BLaER1 treated with 17β-estradiol and CSF1 and Interleukin-3, amounts not matched to agents 10 nM and 100 nM (cell line): Measurements from ENCODE around the gene PTPRO.

Experiments used
- H3K27ac ChIP-seq, 11 experiments: shearing (Covaris generic); formaldehyde crosslinking; 2 replicates each; pipeline ENCODE4 v1.8.1; 2022
- H3K27me3 ChIP-seq, 11 experiments: shearing (Covaris generic); formaldehyde crosslinking; 2 replicates each; pipeline ENCODE4 v1.8.1; 2022
- H3K36me3 ChIP-seq, 11 experiments: shearing (Covaris generic); formaldehyde crosslinking; 2 replicates each; pipeline ENCODE4 v1.8.1; 2022
- H3K4me1 ChIP-seq, 10 experiments: shearing (Covaris generic); formaldehyde crosslinking; 2 replicates each; pipeline ENCODE4 v1.8.1; 2022
- H3K4me2 ChIP-seq, 11 experiments: shearing (Covaris generic); formaldehyde crosslinking; 2 replicates each; pipeline ENCODE4 v1.8.1; 2022
- H3K4me3 ChIP-seq, 10 experiments: shearing (Covaris generic); formaldehyde crosslinking; 2 replicates each; pipeline ENCODE4 v1.8.1; 2022
- H3K9ac ChIP-seq, 11 experiments: shearing (Covaris generic); formaldehyde crosslinking; 2 replicates each; pipeline ENCODE4 v1.8.1; 2022
- H3K9me3 ChIP-seq, 11 experiments: shearing (Covaris generic); formaldehyde crosslinking; replicated peaks in 1 of 11; 2 replicates each; pipeline ENCODE4 v1.8.1; 2022
- H4K20me1 ChIP-seq, 11 experiments: shearing (Covaris generic); formaldehyde crosslinking; 2 replicates each; pipeline ENCODE4 v1.8.1; 2022
- Cebpa-rat ChIP-seq, 11 experiments: shearing (Covaris generic); IDR thresholded peaks; 2 replicates each; pipeline ENCODE4 v1.8.1; 2022

PTPRO gene

GRCh38 chr12:15299947-15300346 lies 22.4 kb upstream of the PTPRO start:
- Histone ChIP-seq H3K4me3 (no peak overlapping the region), H3K27ac (no peak overlapping the region), H3K4me1 (no peaks in the 10 kb centered on the region), H4K20me1 (no peaks in the 10 kb centered on the region), H3K36me3 (no peaks in the 10 kb centered on the region), H3K27me3 (no peaks in the 10 kb centered on the region), H3K4me2 (no peak overlapping the region), H3K9ac (no peak overlapping the region), H3K9me3 (peaks cover 28 to 42% (median 34%) of the 10 kb centered on the region in 11 experiments)
- TF ChIP-seq Cebpa-rat (IDR thresholded peaks at IDR 0.05): no peak

- Histone ChIP-seq H3K4me3 (no peak overlapping the region), H3K27ac (no peak overlapping the region), H4K20me1 (no peaks in the 10 kb centered on the region), H3K9me3 (peaks cover 16 to 30% (median 17%) of the 10 kb centered on the region in 11 experiments), H3K4me2 (no peak overlapping the region), H3K9ac (no peak overlapping the region), H3K27me3 (no peaks in the 10 kb centered on the region), H3K4me1 (no peaks in the 10 kb centered on the region), H3K36me3 (no peaks in the 10 kb centered on the region)
- TF ChIP-seq Cebpa-rat (IDR thresholded peaks at IDR 0.05): no peak
These were observed 18.0 kb upstream of the PTPRO start for GRCh38 chr12:15304296-15304695.

DNA sequence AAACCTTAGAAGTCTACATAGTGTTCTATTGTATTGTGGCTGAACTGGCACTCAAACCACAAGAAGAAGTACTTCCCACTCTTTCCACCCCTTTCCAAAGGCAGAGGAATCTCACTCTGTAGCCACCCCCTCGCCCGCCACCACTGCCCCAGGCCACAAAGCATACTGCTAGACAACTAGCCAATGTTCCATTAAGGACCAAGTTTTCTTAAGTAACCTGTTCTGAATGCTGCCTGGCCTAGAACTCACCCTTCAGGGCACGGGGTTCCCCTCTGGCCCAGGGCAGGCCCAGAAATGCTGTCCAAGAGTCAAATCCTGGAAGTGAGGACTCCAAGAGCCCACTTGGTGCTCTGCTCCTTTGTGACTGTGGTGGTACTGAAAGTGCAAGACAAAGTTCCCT lies 15.7 kb upstream of the PTPRO start:
- H3K27ac ChIP-seq: no peak overlapping the region
- no peak for TF ChIP-seq Cebpa-rat (IDR thresholded peaks at IDR 0.05)
- H3K36me3 ChIP-seq: no peaks in the 10 kb centered on the region
- no peak overlapping the region for H3K4me2 ChIP-seq
- no peaks in the 10 kb centered on the region for H3K27me3 ChIP-seq
- no peak overlapping the region for H3K9ac ChIP-seq
- no peak overlapping the region for H3K4me3 ChIP-seq
- H3K4me1 ChIP-seq: no peaks in the 10 kb centered on the region
- no peaks in the 10 kb centered on the region for H4K20me1 ChIP-seq
- peaks cover 0 to 14% (median 0%) of the 10 kb centered on the region in 11 experiments; a peak in 5 of 22 replicates for H3K9me3 ChIP-seq

- peaks cover 0 to 14% (median 0%) of the 10 kb centered on the region in 11 experiments; a peak in 5 of 22 replicates for H3K9me3 ChIP-seq
- H3K4me2 ChIP-seq: no peak overlapping the region
- H3K9ac ChIP-seq: no peak overlapping the region
- H3K27me3 ChIP-seq: no peaks in the 10 kb centered on the region
- H3K27ac ChIP-seq: no peak overlapping the region
- H4K20me1 ChIP-seq: no peaks in the 10 kb centered on the region
- TF ChIP-seq Cebpa-rat (IDR thresholded peaks at IDR 0.05): no peak
- H3K36me3 ChIP-seq: no peaks in the 10 kb centered on the region
- no peak overlapping the region for H3K4me3 ChIP-seq
- no peaks in the 10 kb centered on the region for H3K4me1 ChIP-seq
These were observed 15.2 kb upstream of the PTPRO start for GRCh38 chr12:15307079-15307478.

GRCh38 chr12:15318841-15319240 lies 3.5 kb upstream of the PTPRO start:
- Histone ChIP-seq H3K27me3 (peaks cover 21 to 29% (median 22%) of the 10 kb centered on the region in 11 experiments), H3K36me3 (no peaks in the 10 kb centered on the region), H3K27ac (no peak overlapping the region), H3K4me2 (no peak overlapping the region), H3K9ac (no peak overlapping the region), H3K9me3 (peaks cover 0 to 9% (median 0%) of the 10 kb centered on the region in 11 experiments; a peak in 4 of 22 replicates), H3K4me3 (no peak overlapping the region), H4K20me1 (no peaks in the 10 kb centered on the region), H3K4me1 (peaks cover 0 to 7% (median 0%) of the 10 kb centered on the region in 10 experiments; a peak in 5 of 20 replicates)
- TF ChIP-seq Cebpa-rat (IDR thresholded peaks at IDR 0.05): no peak

DNA sequence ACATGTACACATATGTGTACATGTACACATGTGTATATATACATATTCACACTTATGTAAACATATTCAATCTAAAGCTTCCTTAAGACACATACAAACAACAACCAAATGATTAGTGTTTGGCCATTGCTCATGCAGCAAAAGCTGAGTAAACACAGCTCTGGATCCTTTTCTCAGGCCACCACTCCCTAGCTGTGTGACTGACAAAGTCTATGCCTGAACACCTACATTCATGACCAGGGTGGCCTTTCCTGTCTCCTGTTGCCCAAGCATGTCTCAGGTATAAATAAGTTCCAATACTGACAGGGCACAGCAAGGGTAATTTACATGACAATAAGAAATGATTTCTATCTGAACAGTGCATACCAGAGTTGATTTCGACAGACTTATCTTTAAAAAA lies 1.4 kb upstream of the PTPRO start:
- TF ChIP-seq Cebpa-rat (IDR thresholded peaks at IDR 0.05): no peak
- Histone ChIP-seq H3K27ac (no peak overlapping the region), H3K4me3 (no peak overlapping the region), H3K27me3 (peaks cover 21 to 29% (median 22%) of the 10 kb centered on the region in 11 experiments), H3K36me3 (no peaks in the 10 kb centered on the region), H3K4me1 (peaks cover 0 to 7% (median 0%) of the 10 kb centered on the region in 10 experiments; a peak in 5 of 20 replicates), H3K9me3 (peaks cover 0 to 9% (median 0%) of the 10 kb centered on the region in 11 experiments; a peak in 4 of 22 replicates), H3K4me2 (no peak overlapping the region), H3K9ac (no peak overlapping the region), H4K20me1 (no peaks in the 10 kb centered on the region)

DNA sequence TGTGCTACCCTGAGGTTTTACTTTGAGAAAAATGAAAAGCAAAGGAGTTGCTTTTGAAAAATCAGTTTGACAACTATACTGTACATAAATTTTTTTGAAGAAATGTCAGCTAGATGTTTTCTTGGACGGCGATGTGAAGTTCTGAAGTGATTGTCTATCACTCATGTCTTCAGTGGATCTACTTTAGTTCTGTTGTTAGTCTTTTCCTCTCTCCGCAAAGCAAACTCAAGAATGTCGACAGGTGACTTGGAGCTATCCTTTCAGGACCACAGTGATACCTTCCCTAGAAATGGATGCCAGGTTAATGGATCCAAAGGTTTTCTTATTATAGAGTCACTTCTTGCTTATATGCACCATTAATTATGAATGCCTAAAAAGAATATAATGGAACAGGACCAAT lies 1.2 kb downstream of the PTPRO start:
- Histone ChIP-seq H3K9me3 (peaks cover 0 to 9% (median 0%) of the 10 kb centered on the region in 11 experiments; a peak in 4 of 22 replicates), H3K27ac (no peak overlapping the region), H3K4me3 (peak overlapping the region in 1 of 10 experiments; percentile 46; a peak in 2 of 20 replicates), H4K20me1 (no peaks in the 10 kb centered on the region), H3K4me1 (peaks cover 0 to 7% (median 0%) of the 10 kb centered on the region in 10 experiments; a peak in 5 of 20 replicates), H3K4me2 (peak overlapping the region in 9 of 11 experiments; percentile 56 to 82 (median 76); a peak in 13 of 22 replicates), H3K36me3 (no peaks in the 10 kb centered on the region), H3K27me3 (peaks cover 21 to 29% (median 22%) of the 10 kb centered on the region in 11 experiments), H3K9ac (no peak overlapping the region)
- TF ChIP-seq Cebpa-rat (IDR thresholded peaks at IDR 0.05): no peak

- no peak overlapping the region for H3K4me2 ChIP-seq
- H3K4me3 ChIP-seq: no peak overlapping the region
- TF ChIP-seq Cebpa-rat (IDR thresholded peaks at IDR 0.05): no peak
- no peaks in the 10 kb centered on the region for H3K9me3 ChIP-seq
- no peaks in the 10 kb centered on the region for H4K20me1 ChIP-seq
- no peak overlapping the region for H3K9ac ChIP-seq
- H3K27me3 ChIP-seq: no peaks in the 10 kb centered on the region
- no peak overlapping the region for H3K27ac ChIP-seq
- no peaks in the 10 kb centered on the region for H3K36me3 ChIP-seq
- no peaks in the 10 kb centered on the region for H3K4me1 ChIP-seq
These were observed 7.6 kb downstream of the PTPRO start for GRCh38 chr12:15329891-15330290.

DNA sequence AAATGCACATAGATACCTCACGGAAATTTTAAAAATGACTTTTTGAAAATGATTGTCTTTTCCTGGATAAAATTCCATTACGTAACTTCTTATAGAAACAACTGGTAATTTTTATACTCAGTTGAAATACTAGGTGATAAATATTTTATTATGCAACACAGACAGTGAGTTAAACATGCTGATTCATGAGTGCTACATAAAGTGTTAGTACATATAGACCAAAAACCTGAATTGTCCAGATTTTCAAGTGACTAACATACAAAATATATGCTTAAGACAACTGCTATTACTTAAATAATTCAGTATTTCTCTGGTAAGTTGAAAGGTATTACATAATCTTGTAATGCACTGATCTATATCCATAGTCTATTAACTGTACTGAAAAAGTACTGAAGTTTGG lies 11.9 kb downstream of the PTPRO start:
- Histone ChIP-seq H3K36me3 (no peaks in the 10 kb centered on the region), H3K4me3 (no peak overlapping the region), H3K27ac (no peak overlapping the region), H3K27me3 (no peaks in the 10 kb centered on the region), H3K9me3 (no peaks in the 10 kb centered on the region), H4K20me1 (no peaks in the 10 kb centered on the region), H3K4me2 (no peak overlapping the region), H3K4me1 (no peaks in the 10 kb centered on the region), H3K9ac (no peak overlapping the region)
- TF ChIP-seq Cebpa-rat (IDR thresholded peaks at IDR 0.05): no peak

GRCh38 chr12:15335959-15336358 lies 13.7 kb downstream of the PTPRO start:
- Histone ChIP-seq H3K4me2 (no peak overlapping the region), H3K36me3 (no peaks in the 10 kb centered on the region), H3K9me3 (no peaks in the 10 kb centered on the region), H3K27me3 (no peaks in the 10 kb centered on the region), H3K4me1 (0 out of 20 replicates have a peak, but pooled peaks cover 0 to 4% (median 0%) of the 10 kb centered on the region in 10 experiments), H3K27ac (no peak overlapping the region), H3K9ac (no peak overlapping the region), H3K4me3 (no peak overlapping the region), H4K20me1 (no peaks in the 10 kb centered on the region)
- no peak for TF ChIP-seq Cebpa-rat (IDR thresholded peaks at IDR 0.05)
